Smooth muscle cell (in vitro differentiated cells): ENCODE data around the gene PWP2. TPM values are rescaled to one million over a fixed set of nuclear protein-coding genes. Genes with fewer than 3 reads are reported as not detected.
"Not testable (repeated sequence)": the region's sequence is repeated elsewhere in the genome, so short reads cannot be mapped to it uniquely, and the experiment has no call there.

Experiments
- DNase-seq: peaks from one replicate; lab custom pipeline; 2025; ENCODE audit not compliant: unreplicated experiment; lab: John Stamatoyannopoulos, UW
- H2AFZ ChIP-seq: fragments of 200-600 bp; sonication (generic); 2 replicates; pipeline ENCODE4 v1.6.0; 2016; ENCODE audit warnings: antibody characterized with exemption, low read depth, mild to moderate bottlenecking
- H3F3A ChIP-seq: fragments of 200-600 bp; sonication (generic); 2 replicates; pipeline ENCODE4 v1.6.0; 2017; ENCODE audit warnings: antibody characterized with exemption, low read depth
- H3K27ac ChIP-seq: fragments of 200-600 bp; sonication (generic); 2 replicates; pipeline ENCODE4 v1.5.1; 2016; ENCODE audit warnings: low read depth, mild to moderate bottlenecking
- H3K27me3 ChIP-seq: fragments of 200-600 bp; sonication (generic); 2 replicates; pipeline ENCODE4 v1.6.1; 2016; ENCODE audit warnings: low read depth, mild to moderate bottlenecking
- H3K36me3 ChIP-seq: fragments of 200-600 bp; sonication (generic); 2 replicates; pipeline ENCODE4 v1.5.1; 2016; ENCODE audit warnings: low read depth
- H3K4me1 ChIP-seq: fragments of 200-600 bp; sonication (generic); 2 replicates; pipeline ENCODE4 v1.5.1; 2016; ENCODE audit warnings: low read depth
- H3K4me2 ChIP-seq: fragments of 200-600 bp; sonication (generic); 2 replicates; pipeline ENCODE4 v1.6.0; 2016; ENCODE audit warnings: mild to moderate bottlenecking
- H3K4me3 ChIP-seq: fragments of 200-600 bp; sonication (generic); 2 replicates; pipeline ENCODE4 v1.5.1; 2016; ENCODE audit warnings: mild to moderate bottlenecking
- H3K79me2 ChIP-seq: fragments of 200-600 bp; sonication (generic); 2 replicates; pipeline ENCODE4 v1.6.0; 2016; ENCODE audit warnings: low read depth, mild to moderate bottlenecking
- H3K9ac ChIP-seq: fragments of 200-600 bp; sonication (generic); 2 replicates; pipeline ENCODE4 v1.6.0; 2016; ENCODE audit warnings: low read depth
- H3K9me3 ChIP-seq: fragments of 200-600 bp; sonication (generic); replicated peaks from 2 replicates; pipeline ENCODE4 v1.5.1; 2016; ENCODE audit warnings: low read depth
- H4K20me1 ChIP-seq: fragments of 200-600 bp; sonication (generic); 2 replicates; pipeline ENCODE4 v1.6.0; 2016; ENCODE audit warnings: low read depth
- WGBS: methylation state at CpG from one replicate; pipeline ENCODE4 v1.1.7; 2016; ENCODE audit warnings: low lambda C conversion rate; 5-methylcytosine and 5-hydroxymethylcytosine counted together
- polyA plus RNA-seq: library from polyadenylated mRNA; unstranded; fragments of >200 nt; fragmentation: Nextera tagmentation; extraction: Ambion mirVana; gene quantifications from 2 replicates; pipeline ENCODE4 v1.2.1, GENCODE V29; 2016
- total RNA-seq: library from RNA; depleted of rRNA; stranded (reverse); fragments of >200 nt; gene quantifications from 2 replicates; pipeline ENCODE4 v1.2.3, GENCODE V29; 2014

PWP2 gene
- total and polyA plus RNA-seq, 2 experiments from 2014 or later: 0.38 to 1.4 TPM

DNA sequence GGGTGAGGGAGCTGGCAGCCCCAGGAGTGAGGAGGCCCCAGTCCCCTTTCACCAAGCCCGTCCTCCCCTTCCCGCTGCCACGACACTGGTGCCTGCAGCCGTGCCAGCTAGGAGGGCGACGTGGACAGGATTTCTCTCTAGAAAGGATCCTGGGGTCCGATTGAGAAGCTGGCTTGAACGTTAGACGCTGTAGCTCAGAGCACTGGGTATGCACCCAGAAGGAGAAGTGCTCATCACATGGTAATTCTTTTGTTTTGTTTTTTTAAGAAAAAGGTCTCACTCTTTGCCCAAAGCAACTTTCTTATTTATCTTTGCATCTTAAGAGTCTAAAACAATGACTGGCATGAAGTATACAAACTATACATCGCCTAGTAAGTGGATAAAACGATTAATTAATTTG, 60.3 kb downstream of the PWP2 start:
- H3K4me1 ChIP-seq, H4K20me1 ChIP-seq, DNase-seq, H3K4me3 ChIP-seq, H3F3A ChIP-seq, H3K9ac ChIP-seq, H3K27ac ChIP-seq, H2AFZ ChIP-seq, H3K79me2 ChIP-seq, H3K36me3 ChIP-seq, H3K27me3 ChIP-seq, H3K4me2 ChIP-seq, H3K9me3 ChIP-seq: not testable (repeated sequence)
- no CpG with 5 or more reads among the region's 11 CpGs for WGBS

DNA sequence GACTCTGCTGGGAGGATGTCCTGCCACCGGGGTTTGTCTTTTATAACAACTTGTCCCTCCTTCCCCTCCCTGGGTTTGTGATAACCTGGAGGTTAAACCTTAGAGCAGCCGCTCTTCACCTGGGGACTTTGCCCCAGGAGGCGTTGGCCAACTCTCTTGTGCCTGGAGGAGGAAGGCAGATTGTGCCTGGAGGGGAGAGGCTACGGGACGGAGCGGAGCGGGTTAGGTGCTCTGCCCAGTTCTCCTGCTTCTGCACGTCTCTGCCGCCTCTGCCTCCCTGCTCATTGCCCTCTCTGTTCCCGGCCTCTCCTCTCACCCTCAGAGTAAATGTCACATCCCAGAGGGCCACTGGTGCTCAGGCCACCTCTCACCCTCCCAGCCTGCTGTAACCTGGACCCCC, 63.1 kb downstream of the PWP2 start:
- H3K79me2 ChIP-seq, H4K20me1 ChIP-seq, H3F3A ChIP-seq, H3K4me3 ChIP-seq, H3K4me1 ChIP-seq, H3K4me2 ChIP-seq, H3K9ac ChIP-seq, H3K36me3 ChIP-seq, H3K27me3 ChIP-seq, H3K27ac ChIP-seq, H2AFZ ChIP-seq, H3K9me3 ChIP-seq, DNase-seq: not testable (repeated sequence)
- WGBS: no CpG with 5 or more reads among the region's 10 CpGs

DNA sequence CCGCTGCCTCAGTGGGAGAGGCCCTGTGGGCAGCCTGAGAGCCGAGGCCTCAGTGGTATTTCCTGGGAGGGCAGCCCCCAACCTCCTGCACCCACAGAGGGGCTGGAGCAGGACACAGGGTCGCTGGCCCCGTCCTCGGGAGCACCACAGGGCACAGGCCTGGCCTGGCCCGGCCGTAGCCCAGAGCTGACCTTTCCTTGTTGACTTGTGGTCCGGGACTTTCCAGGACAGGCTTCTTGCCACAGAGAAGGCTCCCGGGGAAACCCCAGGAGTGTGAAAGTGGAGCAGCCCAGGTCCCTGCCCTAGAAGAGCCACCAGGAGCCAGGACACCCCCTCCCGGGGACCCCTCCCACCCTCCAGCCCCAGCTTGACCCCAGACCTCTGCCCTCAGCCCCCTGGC, 63.7 kb downstream of the PWP2 start:
- not testable (repeated sequence) for H3K27ac ChIP-seq, H3K79me2 ChIP-seq, H3K4me3 ChIP-seq, H4K20me1 ChIP-seq, H2AFZ ChIP-seq, H3F3A ChIP-seq, H3K27me3 ChIP-seq, H3K4me2 ChIP-seq, H3K4me1 ChIP-seq, DNase-seq, H3K9me3 ChIP-seq, H3K36me3 ChIP-seq, H3K9ac ChIP-seq
- no CpG with 5 or more reads among the region's 10 CpGs for WGBS

DNA sequence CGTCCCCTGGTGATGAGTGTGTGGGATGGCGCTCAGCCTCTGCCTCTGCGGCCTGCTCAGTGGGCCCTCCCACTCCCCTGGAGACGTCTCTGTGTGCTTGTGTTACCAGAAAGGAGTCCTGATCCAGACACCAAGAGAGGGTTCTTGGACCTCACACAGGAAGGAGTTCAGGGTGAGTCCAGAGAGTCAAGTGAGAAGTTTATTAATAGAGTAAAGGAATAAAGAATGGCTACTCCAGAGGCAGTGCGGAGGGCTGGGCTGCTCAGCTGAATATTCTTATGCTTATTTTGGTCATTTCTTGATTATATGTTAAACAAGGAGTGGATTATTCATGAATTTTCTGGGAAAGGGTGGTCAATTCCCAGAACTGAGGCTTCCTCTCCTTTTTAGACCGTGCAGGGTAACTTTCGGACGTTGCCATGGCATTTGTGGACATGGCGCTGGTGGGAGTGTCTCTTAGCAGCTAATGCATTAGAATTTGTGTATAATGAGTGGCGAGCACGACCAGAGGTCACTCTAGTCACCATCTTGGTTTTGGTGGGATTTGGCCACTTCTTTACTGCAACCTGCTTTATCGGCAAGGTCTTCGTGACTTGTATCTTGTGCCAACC, 64.9 kb downstream of the PWP2 start:
- H3K4me3 ChIP-seq, H3K27me3 ChIP-seq, H3K4me2 ChIP-seq, H2AFZ ChIP-seq, H3K27ac ChIP-seq, H3K4me1 ChIP-seq, H4K20me1 ChIP-seq, H3K79me2 ChIP-seq, H3K9ac ChIP-seq, DNase-seq, H3K9me3 ChIP-seq, H3K36me3 ChIP-seq, H3F3A ChIP-seq: not testable (repeated sequence)
- no CpG with 5 or more reads among the region's 13 CpGs for WGBS

DNA sequence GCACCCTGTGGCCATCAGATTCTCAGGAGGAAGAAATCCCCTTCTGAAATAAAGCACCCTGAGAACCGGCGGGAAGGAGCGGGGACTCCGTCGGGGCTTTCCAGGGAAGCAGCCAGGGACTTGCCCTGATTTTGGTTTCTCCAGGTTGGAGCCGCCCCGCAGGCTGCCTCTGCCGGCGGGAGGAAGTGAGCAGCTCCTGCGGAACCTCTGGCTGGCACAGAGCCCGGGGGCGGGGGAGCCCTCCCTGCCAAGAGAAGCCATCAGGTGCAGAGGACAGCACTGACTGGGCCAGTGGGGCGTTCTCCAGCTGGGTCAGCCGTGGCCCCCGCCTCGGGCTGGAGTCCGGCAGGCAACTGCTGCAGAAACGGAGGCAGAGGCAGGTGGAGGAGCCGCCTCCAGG, 65.5 kb downstream of the PWP2 start:
- not testable (repeated sequence) for DNase-seq, H4K20me1 ChIP-seq, H3K27me3 ChIP-seq, H3K36me3 ChIP-seq, H2AFZ ChIP-seq, H3K4me3 ChIP-seq, H3K79me2 ChIP-seq, H3K27ac ChIP-seq, H3K4me1 ChIP-seq, H3K9ac ChIP-seq, H3K4me2 ChIP-seq, H3F3A ChIP-seq, H3K9me3 ChIP-seq
- WGBS: no CpG with 5 or more reads among the region's 19 CpGs

DNA sequence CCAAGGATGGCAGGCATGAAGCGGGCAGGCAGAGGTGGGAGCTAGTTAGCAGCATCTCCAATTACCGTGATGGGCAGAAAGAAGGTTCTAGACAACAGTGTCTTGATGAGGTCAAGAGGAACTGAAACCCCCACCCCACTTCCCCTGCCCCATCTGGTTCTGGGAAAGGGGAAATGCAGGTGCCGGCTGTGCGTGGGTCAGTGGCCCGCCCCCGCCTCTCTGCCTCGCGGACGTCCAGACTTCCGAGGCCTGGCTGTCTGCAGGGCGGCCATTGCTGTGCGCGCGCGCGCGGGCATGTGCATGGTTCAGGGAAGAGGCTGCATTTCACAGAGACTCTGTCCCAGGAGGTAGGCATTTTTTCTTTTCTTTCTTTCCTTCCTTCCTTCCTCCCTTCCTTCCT, 68.0 kb downstream of the PWP2 start:
- H3K9ac ChIP-seq, H3F3A ChIP-seq, H3K27me3 ChIP-seq, H3K4me3 ChIP-seq, H3K79me2 ChIP-seq, H3K9me3 ChIP-seq, H4K20me1 ChIP-seq, H3K4me1 ChIP-seq, H3K27ac ChIP-seq, DNase-seq, H3K36me3 ChIP-seq, H3K4me2 ChIP-seq, H2AFZ ChIP-seq: not testable (repeated sequence)
- no CpG with 5 or more reads among the region's 17 CpGs for WGBS

DNA sequence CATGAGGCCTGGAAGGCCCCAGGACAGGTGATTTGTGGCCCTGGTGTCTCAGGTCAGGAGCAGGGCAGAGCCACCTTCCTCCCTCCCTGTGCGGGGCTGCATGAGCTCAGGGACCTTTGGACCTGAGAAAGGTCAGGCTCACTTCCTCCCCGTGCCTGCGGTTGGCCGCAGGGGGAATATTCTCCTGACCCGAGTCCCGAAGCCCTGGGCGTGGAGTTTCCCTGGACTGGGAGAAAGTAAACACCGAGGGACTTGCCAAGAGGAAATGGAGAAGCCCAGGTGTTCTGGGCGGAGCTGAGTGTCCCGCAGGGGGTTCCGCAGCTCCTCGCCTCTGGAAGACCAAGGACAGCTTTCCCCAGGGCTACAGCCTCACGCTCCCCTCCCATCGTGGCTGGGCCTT, 68.9 kb downstream of the PWP2 start:
- not testable (repeated sequence) for H3K36me3 ChIP-seq, H3K4me2 ChIP-seq, H3F3A ChIP-seq, H4K20me1 ChIP-seq, H3K27ac ChIP-seq, H3K9me3 ChIP-seq, DNase-seq, H3K4me1 ChIP-seq, H3K4me3 ChIP-seq, H3K27me3 ChIP-seq, H3K79me2 ChIP-seq, H2AFZ ChIP-seq, H3K9ac ChIP-seq
- no CpG with 5 or more reads among the region's 14 CpGs for WGBS
